A549 (cell line): ENCODE results near the gene IP6K3. TPM values are rescaled to one million over a fixed set of nuclear protein-coding genes. Genes with fewer than 3 reads are reported as not detected.

Experiments
- ATAC-seq, 2 experiments: fragments of 200-7000 bp in 1 of 2; fragments of >200 bp in 1 of 2; cut with Nextera tagmentation in 1 of 2; cut with Tn5 transposase in 1 of 2; 3 replicates each; pipeline versions ENCODE4 v1.8.0 to v1.9.1; 2018 to 2020; ENCODE audit warnings: mild to moderate bottlenecking in 1 of 2, moderate library complexity in 1 of 2
- CTCF ChIA-PET: fragments of 300-600 bp; sonication (Branson Sonifier 250); formaldehyde crosslinking; extraction: SDS; loops from one replicate; lab custom pipeline; 2021; ENCODE audit warnings: antibody characterized with exemption, inconsistent platforms; lab: Yijun Ruan, JAX
- POLR2A ChIA-PET: fragments of 350-600 bp; formaldehyde crosslinking; extraction: SDS; loops from one replicate; lab custom pipeline; 2021; ENCODE audit warnings: antibody characterized with exemption, inconsistent platforms; lab: Yijun Ruan, JAX
- DNase-seq, 2 experiments: peaks; one replicate each; pipeline versions ENCODE4 v3.0.0 to v3.0.0-alpha.2; 2011 to 2016; ENCODE audit warnings: low read depth in 1 of 2, low spot score in 1 of 2
- FAIRE-seq: peaks from 2 replicates; lab custom pipeline; 2011; peaks lifted over from hg19 to GRCh38; lab: Jason Lieb, UNC
- H3K27ac ChIP-seq, 2 experiments: fragments of >200 bp; sonication (Bioruptor Twin); formaldehyde crosslinking; 3 replicates each; pipeline ENCODE4 v1.5.1; 2016 to 2017
- H3K4me1 ChIP-seq: fragments of >200 bp; sonication (Bioruptor Twin); formaldehyde crosslinking; 3 replicates; pipeline ENCODE4 v1.6.1; 2016
- H3K4me2 ChIP-seq: fragments of >200 bp; sonication (Bioruptor Twin); formaldehyde crosslinking; 3 replicates; pipeline ENCODE4 v1.6.1; 2016
- H3K4me3 ChIP-seq: fragments of >200 bp; sonication (Bioruptor Twin); formaldehyde crosslinking; 3 replicates; pipeline ENCODE4 v1.5.1; 2016
- H3K9me3 ChIP-seq: fragments of >200 bp; sonication (Bioruptor Twin); formaldehyde crosslinking; 3 replicates; pipeline ENCODE4 v1.6.1; 2016
- ATOH8 ChIP-seq: fragments of 250-450 bp; sonication (Bioruptor Pico); IDR thresholded peaks from 2 replicates; pipeline ENCODE4 v1.5.0; 2020; ENCODE audit warnings: low read depth, mild to moderate bottlenecking, moderate library complexity
- BHLHE40 ChIP-seq: IDR thresholded peaks from 2 replicates; pipeline ENCODE4 v1.6.1; 2012; ENCODE audit warnings: low read depth, low read length, inconsistent platforms
- CBX8 ChIP-seq: fragments of 200-600 bp; sonication (generic); IDR thresholded peaks from 2 replicates; pipeline ENCODE4 v1.6.1; 2016
- CTCF ChIP-seq: fragments of >200 bp; sonication (Bioruptor Twin); formaldehyde crosslinking; IDR thresholded peaks from 3 replicates; pipeline ENCODE4 v1.5.1; 2016
- E2F6 ChIP-seq: IDR thresholded peaks from 2 replicates; pipeline ENCODE4 v1.6.1; 2012; ENCODE audit warnings: low read depth, borderline replicate concordance
- EP300 ChIP-seq, 2 experiments: fragments of >200 bp; sonication (Bioruptor Twin); formaldehyde crosslinking; IDR thresholded peaks; 2 replicates in 1 of 2; 3 replicates in 1 of 2; pipeline ENCODE4 v1.6.1; 2016 to 2017
- FOSB ChIP-seq: fragments of 250-450 bp; sonication (Bioruptor Pico); IDR thresholded peaks from 2 replicates; pipeline ENCODE4 v1.5.0; 2020; ENCODE audit warnings: mild to moderate bottlenecking, moderate library complexity
- HMGXB4 ChIP-seq: fragments of 250-450 bp; sonication (Bioruptor Pico); IDR thresholded peaks from 2 replicates; pipeline ENCODE4 v1.5.0; 2021; ENCODE audit warnings: mild to moderate bottlenecking, moderate library complexity, borderline replicate concordance
- HOXA7 ChIP-seq: fragments of 250-450 bp; sonication (Bioruptor Pico); IDR thresholded peaks from 2 replicates; pipeline ENCODE4 v1.5.0; 2020; ENCODE audit warnings: mild to moderate bottlenecking, moderate library complexity
- HOXB13 ChIP-seq: fragments of 250-450 bp; sonication (Bioruptor Pico); IDR thresholded peaks from 2 replicates; pipeline ENCODE4 v1.5.0; 2020; ENCODE audit warnings: low read depth, mild to moderate bottlenecking, moderate library complexity
- JUN ChIP-seq, 2 experiments: fragments of >200 bp; sonication (Bioruptor Twin); formaldehyde crosslinking; IDR thresholded peaks; 2 replicates in 1 of 2; 3 replicates in 1 of 2; pipeline ENCODE4 v1.6.1; 2016 to 2017
- KDM1A ChIP-seq: fragments of 200-600 bp; sonication (generic); IDR thresholded peaks from 2 replicates; pipeline ENCODE4 v1.6.1; 2016; ENCODE audit warnings: low read depth, mild to moderate bottlenecking
- KDM5A ChIP-seq: fragments of 200-600 bp; sonication (generic); IDR thresholded peaks from 2 replicates; pipeline ENCODE4 v1.6.1; 2016; ENCODE audit warnings: antibody characterized with exemption, mild to moderate bottlenecking
- MAX ChIP-seq: IDR thresholded peaks from 2 replicates; pipeline ENCODE4 v1.6.1; 2012
- MAZ ChIP-seq: fragments of 150-350 bp; IDR thresholded peaks from 2 replicates; pipeline ENCODE4 v1.6.1; 2014; ENCODE audit warnings: antibody characterized with exemption, low read depth, low read length, borderline replicate concordance
- NFE2L2 ChIP-seq: fragments of 150-350 bp; conservative IDR thresholded peaks from 2 replicates; pipeline ENCODE4 v1.6.1; 2014; ENCODE audit warnings: low read length
- PHF8 ChIP-seq: fragments of 200-600 bp; sonication (generic); IDR thresholded peaks from 2 replicates; pipeline ENCODE4 v1.6.1; 2016; ENCODE audit warnings: low read depth, mild to moderate bottlenecking, antibody characterized with exemption, moderate library complexity, borderline replicate concordance
- POLR2A ChIP-seq: IDR thresholded peaks from 2 replicates; pipeline ENCODE4 v1.6.1; 2012; ENCODE audit warnings: mild to moderate bottlenecking, low read length
- RARB ChIP-seq: fragments of 250-450 bp; sonication (Bioruptor Pico); IDR thresholded peaks from 2 replicates; pipeline ENCODE4 v1.8.0; 2021; ENCODE audit warnings: mild to moderate bottlenecking, moderate library complexity
- TFCP2L1 ChIP-seq: fragments of 250-450 bp; sonication (Bioruptor Pico); IDR thresholded peaks from 2 replicates; pipeline ENCODE4 v1.5.0; 2021; ENCODE audit warnings: mild to moderate bottlenecking
- USF2 ChIP-seq: fragments of 450-650 bp; IDR thresholded peaks from 2 replicates; pipeline ENCODE4 v1.6.1; 2014; ENCODE audit warnings: antibody characterized with exemption
- ZC3H11A ChIP-seq: fragments of 450-650 bp; IDR thresholded peaks from 2 replicates; pipeline ENCODE4 v1.6.1; 2014; ENCODE audit warnings: antibody characterized with exemption, mild to moderate bottlenecking
- WGBS: methylation state at CpG from one replicate; pipeline ENCODE4 v1.1.6; 2017; ENCODE audit errors: missing lambda C conversion rate; 5-methylcytosine and 5-hydroxymethylcytosine counted together
- polyA plus RNA-seq, 4 experiments: library from polyadenylated mRNA; depleted of rRNA in 3 of 4; stranded (reverse); fragments of >200 nt; fragmentation: RNase III in 1 of 4; extraction: RNeasy Plus Mini Kit Qiagen cat#74134 plus additional on column Dnase treatment in 1 of 4; gene quantifications; 2 replicates in 3 of 4; 3 replicates in 1 of 4; pipeline ENCODE4 v1.2.3, GENCODE V29; 2011 to 2017

Gene IP6K3
- polyA plus RNA-seq, 2 of the 4 experiments (the other 2 are of a cell fraction) = 0.03 to 0.12 TPM

- ChIA-PET CTCF (interaction anchor here (0.6 to 3.6 kb wide), 7 partner anchors 10 to 298 kb away, joined by 3 to 16 read pairs (median 4); no protein-coding TSS in a partner anchor), POLR2A (interaction anchor here (1.1 to 2.0 kb wide), 2 partner anchors 34 to 51 kb away, joined by 3 to 9 read pairs; no protein-coding TSS in a partner anchor)
- TF ChIP-seq PHF8 (peak; percentile 91), JUN (IDR thresholded peaks at IDR 0.05) (peak in 1 of 2 experiments; percentile 79; a peak in 3 of 5 replicates), KDM5A (no peak), HOXA7 (CRISPR knock-in tag) (no peak), MAZ (peak; percentile 85; the same call in 1 of the 2 replicates), NFE2L2 (no peak), KDM1A (peak; percentile 62; the same call in 1 of the 2 replicates), POLR2A (peak; percentile 73), E2F6 (0 out of 2 replicates have a peak, but pooled peaks have one; percentile 26)
- no peak for FAIRE-seq
- Histone ChIP-seq H3K4me2 (peak within 1 kb of the TSS; percentile 90), H3K9me3 (no peaks in the 10 kb centered on the region), H3K4me3 (peak within 1 kb of the TSS; percentile 91), H3K27ac (peak within 1 kb of the TSS; percentile 94 to 99), H3K4me1 (peaks cover 20% of the 10 kb centered on the region)
- peak; percentile 81 to 92 for DNase-seq
- ATAC-seq = peak; percentile 93 to 96
- WGBS = 17% methylated on average over 14 of the region's 86 CpGs
Observed at GRCh38 chr6:33788694-33789549, 42.2 kb upstream of the IP6K3 start, which contains the start of gene LEMD2. Gene LEMD2, minus strand, starts transcription at chr6:33789130. Its CDS starts 14 bp downstream, at chr6:33789116.

GRCh38 chr6:33787954-33788693, 41.4 kb upstream of the IP6K3 start:
- peak; percentile 72 to 78 for ATAC-seq
- Histone ChIP-seq H3K4me1 (peaks cover 20% of the 10 kb centered on the region), H3K4me3 (peak overlapping the region; percentile 91), H3K27ac (peak overlapping the region; percentile 94 to 99), H3K9me3 (no peaks in the 10 kb centered on the region), H3K4me2 (peak overlapping the region; percentile 90)
- 2% methylated on average over 16 of the region's 53 CpGs for WGBS
- ChIA-PET POLR2A (interaction anchor here (1.1 to 2.0 kb wide), 2 partner anchors 34 to 52 kb away, joined by 3 to 9 read pairs; no protein-coding TSS in a partner anchor), CTCF (interaction anchor here (0.6 to 3.6 kb wide), 10 partner anchors 9 to 375 kb away, joined by 3 to 16 read pairs (median 4); no protein-coding TSS in a partner anchor)
- TF ChIP-seq POLR2A (peak; percentile 24), JUN (IDR thresholded peaks at IDR 0.05) (no peak), BHLHE40 (no peak), MAX (peak; percentile 28; the same call in 1 of the 2 replicates)
- peak; percentile 60 to 63 for DNase-seq
- no peak for FAIRE-seq

- FAIRE-seq (no peak), DNase-seq (no peak), ATAC-seq (no peak)
- WGBS = 66% methylated on average over 7 of the region's 7 CpGs
- CTCF ChIA-PET = interaction anchor here (1.1 to 3.6 kb wide), 7 partner anchors 10 to 376 kb away, joined by 3 to 16 read pairs (median 4); no protein-coding TSS in a partner anchor
- POLR2A ChIA-PET = interaction anchor here (2.0 kb wide), 1 partner anchor 53 kb away, joined by 9 read pairs; no protein-coding TSS in a partner anchor
- H3K27ac ChIP-seq = peak overlapping the region; percentile 94 to 99
- H3K4me3 ChIP-seq = peak overlapping the region; percentile 91
- H3K9me3 ChIP-seq = no peaks in the 10 kb centered on the region
- H3K4me1 ChIP-seq = peaks cover 24% of the 10 kb centered on the region
- TF ChIP-seq HMGXB4 = no peak
- TF ChIP-seq CBX8 = no peak
- TF ChIP-seq FOSB = no peak
- no peak for TF ChIP-seq EP300 (IDR thresholded peaks at IDR 0.05)
- no peak for TF ChIP-seq RARB
- TF ChIP-seq HOXB13 (CRISPR knock-in tag) = no peak
- no peak for TF ChIP-seq USF2
- no peak for TF ChIP-seq ZC3H11A
- no peak for TF ChIP-seq TFCP2L1 (CRISPR knock-in tag)
- no peak for TF ChIP-seq CTCF
- TF ChIP-seq ATOH8 (CRISPR knock-in tag) = no peak
- H3K4me2 ChIP-seq = peak overlapping the region; percentile 90
Observed at GRCh38 chr6:33787346-33787953, 40.7 kb upstream of the IP6K3 start.
